ENCODE results near the gene HIVEP2. TPM values are rescaled to one million over a fixed set of nuclear protein-coding genes. Genes with fewer than 3 reads are reported as not detected.

HIVEP2 gene
- total and polyA plus RNA-seq, 3 donors from 2014 or later, result 4.7 to 10.8 (median 10.7) TPM

- Histone ChIP-seq H3K4me1 (no peaks in the 10 kb centered on the region), H3K27ac (no peak overlapping the region), H3K4me3 (no peak overlapping the region), H3K27me3 (no peaks in the 10 kb centered on the region), H3K36me3 (ENCODE audit: low read depth, missing control alignments) (no peaks in the 10 kb centered on the region), H3K9me3 (no peaks in the 10 kb centered on the region)
- intact Hi-C loops (cut with DNase I; ENCODE audit: low total_unique reads), result no loop called here
- WGBS, 2 donors, result 96 to 100% methylated on average over 1 of the region's 1 CpG
- no peak for TF ChIP-seq POLR2A (IDR thresholded peaks at IDR 0.05)
- TF ChIP-seq, protein P1, sequence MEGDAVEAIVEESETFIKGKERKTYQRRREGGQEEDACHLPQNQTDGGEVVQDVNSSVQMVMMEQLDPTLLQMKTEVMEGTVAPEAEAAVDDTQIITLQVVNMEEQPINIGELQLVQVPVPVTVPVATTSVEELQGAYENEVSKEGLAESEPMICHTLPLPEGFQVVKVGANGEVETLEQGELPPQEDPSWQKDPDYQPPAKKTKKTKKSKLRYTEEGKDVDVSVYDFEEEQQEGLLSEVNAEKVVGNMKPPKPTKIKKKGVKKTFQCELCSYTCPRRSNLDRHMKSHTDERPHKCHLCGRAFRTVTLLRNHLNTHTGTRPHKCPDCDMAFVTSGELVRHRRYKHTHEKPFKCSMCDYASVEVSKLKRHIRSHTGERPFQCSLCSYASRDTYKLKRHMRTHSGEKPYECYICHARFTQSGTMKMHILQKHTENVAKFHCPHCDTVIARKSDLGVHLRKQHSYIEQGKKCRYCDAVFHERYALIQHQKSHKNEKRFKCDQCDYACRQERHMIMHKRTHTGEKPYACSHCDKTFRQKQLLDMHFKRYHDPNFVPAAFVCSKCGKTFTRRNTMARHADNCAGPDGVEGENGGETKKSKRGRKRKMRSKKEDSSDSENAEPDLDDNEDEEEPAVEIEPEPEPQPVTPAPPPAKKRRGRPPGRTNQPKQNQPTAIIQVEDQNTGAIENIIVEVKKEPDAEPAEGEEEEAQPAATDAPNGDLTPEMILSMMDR (IDR thresholded peaks at IDR 0.05), result no peak
- DNase-seq, result no peak
Measured at GRCh38 chr6:142908235-142908634, 36.7 kb downstream of the HIVEP2 start.

DNA sequence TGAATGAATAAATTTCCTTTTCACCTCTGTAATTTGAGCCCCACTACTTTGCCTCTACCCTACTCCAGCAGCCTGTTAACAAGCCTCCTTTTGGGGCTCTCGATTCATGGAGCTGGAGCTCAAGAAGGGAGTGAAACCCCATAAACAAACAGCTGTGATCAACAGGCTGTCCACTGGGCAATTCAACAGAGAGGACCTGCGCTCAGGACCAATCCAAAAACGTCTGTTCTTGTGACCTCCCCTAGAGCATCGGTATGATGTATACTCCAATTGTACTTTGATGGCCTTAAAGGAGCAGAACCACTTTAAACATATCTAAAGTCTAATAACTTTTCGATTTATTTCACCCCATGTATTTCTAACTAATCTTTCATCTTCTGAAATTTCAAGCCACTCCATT is 37.4 kb downstream of the HIVEP2 start:
- TF ChIP-seq, protein P1 (IDR thresholded peaks at IDR 0.05), result no peak
- no peak for TF ChIP-seq POLR2A (IDR thresholded peaks at IDR 0.05)
- DNase-seq, result no peak
- intact Hi-C loops (cut with DNase I; ENCODE audit: low total_unique reads), result no loop called here
- Histone ChIP-seq H3K27me3 (no peaks in the 10 kb centered on the region), H3K9me3 (no peaks in the 10 kb centered on the region), H3K36me3 (ENCODE audit: low read depth, missing control alignments) (no peaks in the 10 kb centered on the region), H3K4me1 (no peaks in the 10 kb centered on the region), H3K27ac (no peak overlapping the region), H3K4me3 (no peak overlapping the region)
- WGBS, 2 donors, result 71 to 80% methylated on average over 5 of the region's 5 CpGs

GRCh38 chr6:142906945-142907470 is 38.0 kb downstream of the HIVEP2 start:
- intact Hi-C loops (cut with DNase I; ENCODE audit: low total_unique reads), result no loop called here
- no peak overlapping the region for H3K27ac ChIP-seq

DNA sequence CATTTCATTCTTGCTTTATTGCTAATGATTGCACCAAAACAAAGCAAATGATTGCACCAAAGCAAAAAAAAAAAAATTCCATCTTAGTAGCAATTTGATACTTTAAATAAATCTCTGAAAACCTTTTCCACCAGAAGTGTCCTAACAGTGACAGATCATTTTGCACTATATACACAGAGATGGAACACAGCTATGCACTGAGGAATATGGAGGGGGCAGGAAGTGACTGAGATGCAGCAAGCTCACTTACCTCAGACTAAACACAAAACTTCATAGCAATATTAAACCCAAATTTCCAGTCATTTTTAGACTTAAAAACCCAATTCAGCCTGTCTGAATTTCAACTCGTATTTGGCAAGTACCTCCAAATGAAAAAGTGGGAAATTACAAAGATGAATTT is 41.2 kb downstream of the HIVEP2 start:
- TF ChIP-seq, protein P1 (IDR thresholded peaks at IDR 0.05), result no peak
- TF ChIP-seq POLR2A (IDR thresholded peaks at IDR 0.05), result no peak
- Histone ChIP-seq H3K4me1 (no peaks in the 10 kb centered on the region), H3K27ac (no peak overlapping the region), H3K4me3 (no peak overlapping the region), H3K9me3 (no peaks in the 10 kb centered on the region), H3K27me3 (no peaks in the 10 kb centered on the region), H3K36me3 (ENCODE audit: low read depth, missing control alignments) (no peaks in the 10 kb centered on the region)
- intact Hi-C loops (cut with DNase I; ENCODE audit: low total_unique reads), result no loop called here
- WGBS, 2 donors, result 73 to 88% methylated on average over 1 of the region's 1 CpG
- no peak for DNase-seq

More at GRCh38 chr6:142906945-142907470, 38.0 kb downstream of the HIVEP2 start:
- Histone ChIP-seq H3K9me3 (no peaks in the 10 kb centered on the region), H3K36me3 (ENCODE audit: low read depth, missing control alignments) (no peaks in the 10 kb centered on the region), H3K4me1 (no peaks in the 10 kb centered on the region), H3K27me3 (no peaks in the 10 kb centered on the region), H3K4me3 (no peak overlapping the region)
- no peak for TF ChIP-seq POLR2A (IDR thresholded peaks at IDR 0.05)
- no peak for DNase-seq
- 92% methylated on average over 4 of the region's 4 CpGs for WGBS, 2 donors

- WGBS, 2 donors, result 41 to 50% methylated on average over 4 of the region's 4 CpGs
- TF ChIP-seq POLR2A (IDR thresholded peaks at IDR 0.05), result no peak
- TF ChIP-seq, protein P1 (IDR thresholded peaks at IDR 0.05), result no peak
- Histone ChIP-seq H3K27me3 (no peaks in the 10 kb centered on the region), H3K4me1 (no peaks in the 10 kb centered on the region), H3K27ac (no peak overlapping the region), H3K4me3 (no peak overlapping the region), H3K36me3 (ENCODE audit: low read depth, missing control alignments) (no peaks in the 10 kb centered on the region), H3K9me3 (no peaks in the 10 kb centered on the region)
- intact Hi-C loops (cut with DNase I; ENCODE audit: low total_unique reads), result no loop called here
- DNase-seq, result peak; percentile 18
Measured at GRCh38 chr6:142902636-142903053, 42.3 kb downstream of the HIVEP2 start.
